PC-3 (cell line): Measurements from ENCODE around the gene C1orf159. TPM values are rescaled to one million over a fixed set of nuclear protein-coding genes. Genes with fewer than 3 reads are reported as not detected.
"Not testable (repeated sequence)": the region's sequence is repeated elsewhere in the genome, so short reads cannot be mapped to it uniquely, and the experiment has no call there.

Experiments used
- ATAC-seq: fragments of 200-7000 bp; cut with Tn5 transposase; 2 replicates; pipeline ENCODE4 v1.9.1; 2020; ENCODE audit warnings: mild to moderate bottlenecking, moderate library complexity
- BruUV-seq: library from RNA; stranded (reverse); fragments of 400-500 nt; replicated peaks from 2 replicates; lab custom pipeline; 2021; lab: Mats Ljungman, UMichigan
- CTCF ChIA-PET: fragments of 300-600 bp; sonication (Branson Sonifier 250); formaldehyde crosslinking; loops from one replicate; lab custom pipeline; 2022; ENCODE audit warnings: antibody characterized with exemption; lab: Charles Lee
- POLR2A ChIA-PET: fragments of 300-600 bp; sonication (Branson Sonifier 250); formaldehyde crosslinking; loops from one replicate; lab custom pipeline; 2022; ENCODE audit warnings: antibody characterized with exemption; ENCODE audit not compliant: unreplicated experiment; lab: Charles Lee
- DNase-seq: peaks from one replicate; pipeline ENCODE4 v3.0.0-alpha.2; 2015
- H2AFZ ChIP-seq: fragments of 300-600 bp; sonication (generic); 2 replicates; pipeline ENCODE4 v1.6.0; 2016; ENCODE audit warnings: antibody characterized with exemption, low read length
- H3F3A ChIP-seq: fragments of 300-600 bp; sonication (generic); one replicate; pipeline ENCODE4 v1.6.0; 2017; ENCODE audit warnings: antibody characterized with exemption, low read length, control low read depth, mild to moderate bottlenecking; ENCODE audit not compliant: unreplicated experiment
- H3K27ac ChIP-seq: fragments of 300-600 bp; sonication (generic); 2 replicates; pipeline ENCODE4 v1.5.1; 2016; ENCODE audit warnings: mild to moderate bottlenecking, low read length
- H3K27me3 ChIP-seq: fragments of 300-600 bp; sonication (generic); 2 replicates; pipeline ENCODE4 v1.6.1; 2016; ENCODE audit warnings: low read length, mixed read lengths
- H3K36me3 ChIP-seq: fragments of 300-600 bp; sonication (generic); 2 replicates; pipeline ENCODE4 v1.6.1; 2016; ENCODE audit warnings: low read depth, mixed run types, low read length, mixed read lengths
- H3K4me1 ChIP-seq: fragments of 300-600 bp; sonication (generic); 2 replicates; pipeline ENCODE4 v1.5.1; 2016; ENCODE audit warnings: low read length; ENCODE audit not compliant: insufficient read depth
- H3K4me2 ChIP-seq: fragments of 300-600 bp; sonication (generic); 2 replicates; pipeline ENCODE4 v1.6.0; 2016; ENCODE audit warnings: low read length
- H3K4me3 ChIP-seq: fragments of 300-600 bp; sonication (generic); 2 replicates; pipeline ENCODE4 v1.5.1; 2016; ENCODE audit warnings: mild to moderate bottlenecking, low read length, mixed read lengths
- H3K79me2 ChIP-seq: fragments of 300-600 bp; sonication (generic); 2 replicates; pipeline ENCODE4 v1.6.1; 2017; ENCODE audit warnings: low read length, mixed read lengths
- H3K9ac ChIP-seq: fragments of 300-600 bp; sonication (generic); 2 replicates; pipeline ENCODE4 v1.6.0; 2016; ENCODE audit warnings: mild to moderate bottlenecking, low read length
- H3K9me2 ChIP-seq: fragments of 300-600 bp; sonication (generic); replicated peaks from 2 replicates; pipeline ENCODE4 v1.6.1; 2016; ENCODE audit warnings: mixed run types, low read length, mixed read lengths
- H3K9me3 ChIP-seq: fragments of 300-600 bp; sonication (generic); 2 replicates; pipeline ENCODE4 v1.6.1; 2016; ENCODE audit warnings: low read length, mixed read lengths
- H4K20me1 ChIP-seq: fragments of 300-600 bp; sonication (generic); 2 replicates; pipeline ENCODE4 v1.6.1; 2016; ENCODE audit warnings: low read length, mixed read lengths
- CTCF ChIP-seq: fragments of 300-600 bp; sonication (generic); conservative IDR thresholded peaks from 2 replicates; pipeline ENCODE4 v1.5.1; 2017; ENCODE audit warnings: antibody characterized with exemption, low read depth, mild to moderate bottlenecking, low read length
- EZH2 ChIP-seq: fragments of 300-600 bp; sonication (generic); IDR thresholded peaks from one replicate; pipeline ENCODE4 v1.6.1; 2017; ENCODE audit warnings: antibody characterized with exemption, mild to moderate bottlenecking, low read length; ENCODE audit not compliant: unreplicated experiment
- EZH2phosphoT487 ChIP-seq: fragments of 300-600 bp; sonication (generic); IDR thresholded peaks from 2 replicates; pipeline ENCODE4 v1.6.1; 2018; ENCODE audit warnings: mild to moderate bottlenecking, antibody characterized with exemption, low read length, borderline replicate concordance
- intact Hi-C: fragments of 100-400 bp; cut with micrococcal nuclease; formaldehyde crosslinking; loops from 2 replicates; pipeline ENCODE4 v1.9.0; 2023
- total RNA-seq: library from RNA; depleted of rRNA; stranded (reverse); fragments of >200 nt; gene quantifications from 2 replicates; pipeline ENCODE4 v1.2.3, GENCODE V29; 2014

The C1orf159 gene
- total RNA-seq, 1 experiment from 2014 or later, result 78.0 TPM

GRCh38 chr1:1098681-1099421 is 17.0 kb downstream of the C1orf159 start:
- H3K4me3 ChIP-seq, result no peak overlapping the region
- BruUV-seq, result no TSS peak
- intact Hi-C loops, result no loop called here
- H3K36me3 ChIP-seq, result peaks cover 16% of the 10 kb centered on the region; the same call in 1 of the 2 replicates
- no peak overlapping the region for H3K27ac ChIP-seq
- H3K4me2 ChIP-seq, result no peak overlapping the region
- no peaks in the 10 kb centered on the region for H3K4me1 ChIP-seq
- no peak overlapping the region for H3K9ac ChIP-seq
- TF ChIP-seq CTCF (no peak), EZH2 (no peak), EZH2phosphoT487 (no peak)
- H3F3A ChIP-seq, result no peaks in the 10 kb centered on the region
- H3K9me2 ChIP-seq, result no peaks in the 10 kb centered on the region
- DNase-seq (no peak), ATAC-seq (no peak)
- no peaks in the 10 kb centered on the region for H3K9me3 ChIP-seq
- POLR2A ChIA-PET, result no interaction called here
- H2AFZ ChIP-seq, result no peak overlapping the region
- CTCF ChIA-PET, result no interaction called here
- peaks cover 9% of the 10 kb centered on the region for H3K79me2 ChIP-seq
- H3K27me3 ChIP-seq, result no peaks in the 10 kb centered on the region
- no peaks in the 10 kb centered on the region for H4K20me1 ChIP-seq

GRCh38 chr1:1096136-1096535 is 19.8 kb downstream of the C1orf159 start:
- intact Hi-C loops, H3K9me2 ChIP-seq, DNase-seq, H3K9me3 ChIP-seq, H3K27me3 ChIP-seq, ATAC-seq, H3K36me3 ChIP-seq, H3K9ac ChIP-seq, H3K27ac ChIP-seq, H3F3A ChIP-seq, H3K4me1 ChIP-seq, H3K4me2 ChIP-seq, H2AFZ ChIP-seq, H3K79me2 ChIP-seq, POLR2A ChIA-PET, H4K20me1 ChIP-seq, BruUV-seq, H3K4me3 ChIP-seq, CTCF ChIA-PET: not testable (repeated sequence)

- no peak for TF ChIP-seq EZH2phosphoT487
- TF ChIP-seq EZH2, result no peak
- TF ChIP-seq CTCF, result no peak
- ChIA-PET CTCF (no interaction called here), POLR2A (no interaction called here)
- no peaks in the 10 kb centered on the region for H4K20me1 ChIP-seq
- no peaks in the 10 kb centered on the region for H3F3A ChIP-seq
- no peaks in the 10 kb centered on the region for H3K27me3 ChIP-seq
- DNase-seq (no peak), ATAC-seq (no peak)
- no peaks in the 10 kb centered on the region for H3K36me3 ChIP-seq
- no peaks in the 10 kb centered on the region for H3K9me2 ChIP-seq
- intact Hi-C loops, result no loop called here
- H3K4me3 ChIP-seq, result no peak overlapping the region
- H2AFZ ChIP-seq, result no peak overlapping the region
- no peak overlapping the region for H3K9ac ChIP-seq
- no peaks in the 10 kb centered on the region for H3K4me1 ChIP-seq
- no peak overlapping the region for H3K27ac ChIP-seq
- no TSS peak for BruUV-seq
- no peaks in the 10 kb centered on the region for H3K79me2 ChIP-seq
- H3K9me3 ChIP-seq, result no peaks in the 10 kb centered on the region
- no peak overlapping the region for H3K4me2 ChIP-seq
These were observed 20.9 kb downstream of the C1orf159 start for GRCh38 chr1:1094981-1095380.
